HEK293 (cell line): ENCODE results near the gene TCEA3.

Experiments used
- FEZF1 ChIP-seq: fragments of 450-650 bp; formaldehyde crosslinking; IDR thresholded peaks from 2 replicates; pipeline ENCODE4 v1.5.1; 2016; ENCODE audit warnings: missing biosample characterization, missing genetic modification characterization
- HIC1 ChIP-seq: fragments of 450-650 bp; formaldehyde crosslinking; IDR thresholded peaks from 2 replicates; pipeline ENCODE4 v1.5.1; 2016; ENCODE audit warnings: missing biosample characterization, missing genetic modification characterization
- IKZF3 ChIP-seq: fragments of 450-650 bp; IDR thresholded peaks from 2 replicates; pipeline ENCODE4 v1.5.0; 2018; ENCODE audit warnings: missing biosample characterization, mild to moderate bottlenecking, missing genetic modification characterization, moderate library complexity
- KLF9 ChIP-seq: fragments of 450-650 bp; formaldehyde crosslinking; IDR thresholded peaks from 2 replicates; pipeline ENCODE4 v1.5.1; 2016; ENCODE audit warnings: missing biosample characterization, missing genetic modification characterization, low read depth
- MZF1 ChIP-seq: fragments of 450-650 bp; formaldehyde crosslinking; IDR thresholded peaks from 2 replicates; pipeline ENCODE4 v1.5.1; 2017; ENCODE audit warnings: missing biosample characterization, missing genetic modification characterization, borderline replicate concordance
- PRDM10 ChIP-seq: fragments of 450-650 bp; formaldehyde crosslinking; IDR thresholded peaks from 2 replicates; pipeline ENCODE4 v1.5.1; 2016; ENCODE audit warnings: missing biosample characterization, missing genetic modification characterization
- SP7 ChIP-seq: fragments of 450-650 bp; formaldehyde crosslinking; IDR thresholded peaks from 2 replicates; pipeline ENCODE4 v1.5.1; 2016; ENCODE audit warnings: missing biosample characterization, missing genetic modification characterization
- YY2 ChIP-seq: fragments of 450-650 bp; formaldehyde crosslinking; IDR thresholded peaks from 2 replicates; pipeline ENCODE4 v1.5.1; 2016; ENCODE audit warnings: missing biosample characterization, missing genetic modification characterization
- ZBTB48 ChIP-seq: fragments of 450-650 bp; formaldehyde crosslinking; IDR thresholded peaks from 2 replicates; pipeline ENCODE4 v1.5.1; 2016; ENCODE audit warnings: missing biosample characterization, missing genetic modification characterization
- ZEB2 ChIP-seq: fragments of 450-650 bp; formaldehyde crosslinking; IDR thresholded peaks from 2 replicates; pipeline ENCODE4 v1.5.1; 2016; ENCODE audit warnings: missing biosample characterization, missing genetic modification characterization
- ZFHX2 ChIP-seq: fragments of 450-650 bp; formaldehyde crosslinking; conservative IDR thresholded peaks from 2 replicates; pipeline ENCODE4 v1.5.1; 2016; ENCODE audit warnings: missing biosample characterization, missing genetic modification characterization
- ZFP3 ChIP-seq: fragments of 450-650 bp; formaldehyde crosslinking; IDR thresholded peaks from 2 replicates; pipeline ENCODE4 v1.5.1; 2016; ENCODE audit warnings: low read depth, missing biosample characterization, missing genetic modification characterization
- ZFP69B ChIP-seq: fragments of 450-650 bp; formaldehyde crosslinking; IDR thresholded peaks from 2 replicates; pipeline ENCODE4 v1.5.1; 2016; ENCODE audit warnings: missing biosample characterization, missing genetic modification characterization
- ZNF24 ChIP-seq: fragments of 450-650 bp; formaldehyde crosslinking; IDR thresholded peaks from 2 replicates; pipeline ENCODE4 v1.5.1; 2016; ENCODE audit warnings: missing biosample characterization, missing genetic modification characterization
- ZNF280C ChIP-seq: fragments of 450-650 bp; formaldehyde crosslinking; IDR thresholded peaks from 2 replicates; pipeline ENCODE4 v1.5.1; 2016; ENCODE audit warnings: missing biosample characterization, missing genetic modification characterization
- ZNF311 ChIP-seq: fragments of 450-650 bp; formaldehyde crosslinking; IDR thresholded peaks from 2 replicates; pipeline ENCODE4 v1.5.1; 2017; ENCODE audit warnings: missing biosample characterization, missing genetic modification characterization, borderline replicate concordance
- ZNF335 ChIP-seq: fragments of 450-650 bp; formaldehyde crosslinking; conservative IDR thresholded peaks from 2 replicates; pipeline ENCODE4 v1.5.1; 2016; ENCODE audit warnings: missing biosample characterization, missing genetic modification characterization
- ZNF341 ChIP-seq: fragments of 450-650 bp; formaldehyde crosslinking; IDR thresholded peaks from 2 replicates; pipeline ENCODE4; 2016; ENCODE audit warnings: low read depth, missing biosample characterization, missing genetic modification characterization
- ZNF354C ChIP-seq: fragments of 450-650 bp; formaldehyde crosslinking; IDR thresholded peaks from 2 replicates; pipeline ENCODE4 v1.5.1; 2016; ENCODE audit warnings: missing biosample characterization, missing genetic modification characterization, low read depth, borderline replicate concordance
- ZNF366 ChIP-seq: fragments of 450-650 bp; formaldehyde crosslinking; conservative IDR thresholded peaks from 2 replicates; pipeline ENCODE4 v1.5.1; 2016; ENCODE audit warnings: missing biosample characterization, missing genetic modification characterization
- ZNF398 ChIP-seq: fragments of 450-650 bp; formaldehyde crosslinking; IDR thresholded peaks from 2 replicates; pipeline ENCODE4 v1.5.1; 2017; ENCODE audit warnings: missing biosample characterization, missing genetic modification characterization
- ZNF621 ChIP-seq: fragments of 450-650 bp; formaldehyde crosslinking; IDR thresholded peaks from 2 replicates; pipeline ENCODE4 v1.5.1; 2017; ENCODE audit warnings: missing biosample characterization, missing genetic modification characterization
- ZNF747 ChIP-seq: fragments of 450-650 bp; formaldehyde crosslinking; IDR thresholded peaks from 2 replicates; pipeline ENCODE4 v1.5.1; 2016; ENCODE audit warnings: missing biosample characterization, missing genetic modification characterization
- ZNF768 ChIP-seq: fragments of 450-650 bp; formaldehyde crosslinking; IDR thresholded peaks from 2 replicates; pipeline ENCODE4 v1.5.1; 2018; ENCODE audit warnings: missing biosample characterization, mild to moderate bottlenecking, missing genetic modification characterization
- ZNF830 ChIP-seq: fragments of 450-650 bp; IDR thresholded peaks from 2 replicates; pipeline ENCODE4 v1.5.0; 2018; ENCODE audit warnings: missing biosample characterization, missing genetic modification characterization, low read depth, mild to moderate bottlenecking, moderate library complexity
- ZSCAN30 ChIP-seq: fragments of 450-650 bp; IDR thresholded peaks from 2 replicates; pipeline ENCODE4 v1.5.1; 2018; ENCODE audit warnings: missing biosample characterization, mild to moderate bottlenecking, missing genetic modification characterization, moderate library complexity
- TF ChIP-seq, protein P1 (sequence below): fragments of 450-650 bp; formaldehyde crosslinking; IDR thresholded peaks from 2 replicates; pipeline ENCODE4 v1.5.1; 2016; ENCODE audit warnings: missing biosample characterization, missing genetic modification characterization, low read depth

Gene TCEA3

GRCh38 chr1:23402286-23403037 is 22.1 kb downstream of the TCEA3 start (continued):
- no peak for TF ChIP-seq KLF9
- TF ChIP-seq MZF1 (tag by site-specific recombination) = no peak
- peak; percentile 34; the same call in 1 of the 2 replicates for TF ChIP-seq ZBTB48
- TF ChIP-seq ZFHX2 = peak; percentile 56; the same call in 1 of the 2 replicates
- TF ChIP-seq IKZF3 = no peak
- no peak for TF ChIP-seq ZNF747 (tag by site-specific recombination)
- 0 out of 2 replicates have a peak, but pooled peaks have one; percentile 8 for TF ChIP-seq ZNF341 (tag by site-specific recombination)
- TF ChIP-seq FEZF1 (tag by site-specific recombination) = no peak
- TF ChIP-seq HIC1 = no peak
- no peak for TF ChIP-seq ZNF311
- TF ChIP-seq ZNF24 = peak; percentile 73; the same call in 1 of the 2 replicates
- TF ChIP-seq ZFP3 = no peak
- TF ChIP-seq, protein P1, sequence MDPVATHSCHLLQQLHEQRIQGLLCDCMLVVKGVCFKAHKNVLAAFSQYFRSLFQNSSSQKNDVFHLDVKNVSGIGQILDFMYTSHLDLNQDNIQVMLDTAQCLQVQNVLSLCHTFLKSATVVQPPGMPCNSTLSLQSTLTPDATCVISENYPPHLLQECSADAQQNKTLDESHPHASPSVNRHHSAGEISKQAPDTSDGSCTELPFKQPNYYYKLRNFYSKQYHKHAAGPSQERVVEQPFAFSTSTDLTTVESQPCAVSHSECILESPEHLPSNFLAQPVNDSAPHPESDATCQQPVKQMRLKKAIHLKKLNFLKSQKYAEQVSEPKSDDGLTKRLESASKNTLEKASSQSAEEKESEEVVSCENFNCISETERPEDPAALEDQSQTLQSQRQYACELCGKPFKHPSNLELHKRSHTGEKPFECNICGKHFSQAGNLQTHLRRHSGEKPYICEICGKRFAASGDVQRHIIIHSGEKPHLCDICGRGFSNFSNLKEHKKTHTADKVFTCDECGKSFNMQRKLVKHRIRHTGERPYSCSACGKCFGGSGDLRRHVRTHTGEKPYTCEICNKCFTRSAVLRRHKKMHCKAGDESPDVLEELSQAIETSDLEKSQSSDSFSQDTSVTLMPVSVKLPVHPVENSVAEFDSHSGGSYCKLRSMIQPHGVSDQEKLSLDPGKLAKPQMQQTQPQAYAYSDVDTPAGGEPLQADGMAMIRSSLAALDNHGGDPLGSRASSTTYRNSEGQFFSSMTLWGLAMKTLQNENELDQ (tag by site-specific recombination) = no peak
- TF ChIP-seq ZNF621 (tag by site-specific recombination) = no peak
- TF ChIP-seq ZFP69B = peak; percentile 20; the same call in 1 of the 2 replicates
- TF ChIP-seq ZNF768 = no peak
- no peak for TF ChIP-seq YY2
- peak; percentile 67; the same call in 1 of the 2 replicates for TF ChIP-seq PRDM10 (tag by site-specific recombination)
- TF ChIP-seq ZSCAN30 (tag by site-specific recombination) = no peak
- TF ChIP-seq ZNF335 = peak; percentile 48; the same call in 1 of the 2 replicates
- no peak for TF ChIP-seq ZNF830
- TF ChIP-seq ZNF354C (tag by site-specific recombination) = no peak
- TF ChIP-seq ZNF366 (tag by site-specific recombination) = peak; percentile 55
- peak; percentile 64 for TF ChIP-seq ZNF398 (tag by site-specific recombination)
- TF ChIP-seq SP7 (tag by site-specific recombination) = peak; percentile 93
- peak; percentile 22; the same call in 1 of the 2 replicates for TF ChIP-seq ZEB2 (tag by site-specific recombination)
- TF ChIP-seq ZNF280C = no peak
